GM21723 (cell line): ENCODE measurements around the gene GMPPB.

ENCODE experiments used
- ATAC-seq: cut with Tn5 transposase; IDR thresholded peaks from one replicate; pipeline ENCODE4 v1.9.1; 2021; ENCODE audit warnings: mild to moderate bottlenecking, moderate library complexity; ENCODE audit not compliant: unreplicated experiment

Gene GMPPB

DNA sequence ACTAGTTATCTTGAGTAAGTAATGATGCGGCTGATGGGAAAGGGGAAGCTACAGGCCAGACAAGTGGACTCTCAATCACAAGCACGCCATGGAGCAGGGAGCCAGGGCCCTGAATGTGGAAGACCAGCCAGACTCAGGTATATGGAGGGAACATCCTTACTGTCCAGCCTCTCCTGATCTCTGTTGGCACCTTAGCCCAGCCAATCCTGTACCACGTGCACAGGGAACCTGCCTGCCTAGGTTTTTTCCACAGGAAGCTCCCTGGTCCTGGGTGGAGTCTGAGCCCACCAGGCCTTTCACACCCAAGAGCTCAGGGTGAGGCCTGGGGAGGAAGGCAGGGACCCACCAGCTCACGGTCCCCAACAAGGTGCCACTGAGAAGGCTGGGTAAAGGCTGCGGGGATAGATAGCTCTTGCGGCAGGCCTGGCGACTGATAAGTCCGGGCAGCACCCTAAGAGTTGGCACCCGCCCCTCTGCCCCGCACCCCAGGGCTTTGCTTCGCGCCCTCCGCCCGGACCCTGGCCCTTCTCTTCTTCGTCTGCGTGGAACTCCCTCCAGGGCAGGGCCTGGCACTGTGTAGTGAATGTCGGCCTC, 50.5 kb downstream of the GMPPB start:
- no peak for ATAC-seq

- no peak for ATAC-seq
Measured at GRCh38 chr3:49671291-49672288, 52.2 kb downstream of the GMPPB start.

DNA sequence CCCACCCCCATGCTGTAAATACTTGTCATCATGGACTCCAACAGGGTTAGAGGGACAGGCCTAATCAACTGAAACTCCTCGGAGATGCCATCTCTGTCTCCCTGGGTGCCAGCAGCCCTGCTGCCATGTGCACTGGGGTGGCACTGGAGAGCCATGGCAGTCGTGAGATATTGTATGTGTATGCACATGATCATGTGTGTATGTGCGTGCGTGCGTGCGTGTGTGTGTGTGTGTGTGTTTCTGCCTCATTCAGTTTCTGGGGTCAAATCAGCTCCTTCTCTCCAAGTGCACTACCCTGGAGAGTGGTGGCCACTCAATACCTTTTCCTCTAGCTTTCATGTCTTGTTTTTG, 52.8 kb downstream of the GMPPB start:
- no peak for ATAC-seq
